ENCODE measurements around the gene HSPB6. TPM values are rescaled to one million over a fixed set of nuclear protein-coding genes. Genes with fewer than 3 reads are reported as not detected.

The HSPB6 gene
- polyA plus RNA-seq, 2 donors = 12.5 to 18.3 TPM

DNA sequence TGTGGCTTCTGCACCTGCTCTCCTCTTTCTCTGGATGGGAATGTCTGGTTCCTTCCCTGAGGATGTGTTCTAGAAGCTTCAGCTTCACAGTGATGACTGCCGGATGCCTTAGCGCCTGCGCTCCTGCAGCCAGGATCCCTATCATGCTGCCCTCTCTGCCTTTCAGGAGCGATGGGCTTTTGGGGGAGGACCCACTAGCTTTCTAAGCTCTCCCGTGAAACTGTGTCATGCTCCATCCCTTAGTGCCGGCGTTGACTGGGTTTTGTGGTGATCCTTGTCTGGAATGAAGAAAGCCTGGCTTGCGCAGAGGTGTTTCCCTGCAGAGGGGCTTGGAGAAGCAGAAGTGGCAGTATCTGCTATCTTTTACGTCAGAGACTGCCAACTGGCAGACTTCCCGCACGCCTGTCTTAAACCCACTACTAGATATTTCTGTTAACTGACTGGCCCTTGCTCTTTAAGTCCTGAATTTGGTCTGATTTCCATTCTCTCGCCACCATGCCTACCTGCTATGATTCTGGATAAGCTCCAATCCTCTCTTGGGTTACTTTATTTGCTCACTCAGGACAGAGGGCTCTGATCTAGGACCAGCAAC, 42.8 kb downstream of the HSPB6 start:
- H3K4me3 ChIP-seq (ENCODE audit: low read depth in 1 of 2, low read length in 2 of 2) = no peak overlapping the region
- H3K36me3 ChIP-seq (ENCODE audit: control insufficient read depth in 2 of 2, insufficient read depth in 2 of 2, low read length in 1 of 2) = no peaks in the 10 kb centered on the region
- no peaks in the 10 kb centered on the region for H3K27me3 ChIP-seq (ENCODE audit: control insufficient read depth in 1 of 2, insufficient read depth in 2 of 2, low read length in 2 of 2)
- 76 to 81% methylated on average over 12 of the region's 12 CpGs for WGBS, 2 donors
- no peak overlapping the region for H3K27ac ChIP-seq (ENCODE audit: low read depth in 2 of 2, low read length in 1 of 2)
- no peaks in the 10 kb centered on the region for H3K9me3 ChIP-seq (ENCODE audit: control insufficient read depth in 2 of 2, insufficient read depth in 1 of 2, low read depth in 1 of 2, low read length in 1 of 2)
- H3K4me1 ChIP-seq (ENCODE audit: control insufficient read depth in 2 of 2, insufficient read depth in 2 of 2, low read length in 1 of 2) = peaks cover 4 to 19% of the 10 kb centered on the region in 2 donors

DNA sequence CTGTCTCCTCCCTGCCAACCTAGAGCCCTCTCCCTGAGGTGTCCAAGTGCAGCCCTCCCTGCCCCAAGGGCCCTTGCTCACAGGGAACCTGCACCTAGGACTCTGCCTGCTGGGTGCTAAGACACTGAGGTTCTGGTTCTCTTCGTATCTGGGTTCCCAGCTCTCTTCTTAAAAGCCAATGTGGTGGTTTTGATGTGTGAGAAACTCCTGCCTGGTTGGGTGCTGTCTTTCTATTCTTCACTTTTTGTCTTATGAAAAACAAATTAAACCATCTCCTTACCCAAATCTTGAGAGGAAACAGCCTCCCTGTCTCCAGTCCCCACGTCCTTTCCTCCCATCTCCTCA, 43.4 kb downstream of the HSPB6 start:
- no peak overlapping the region for H3K4me3 ChIP-seq (ENCODE audit: low read depth in 1 of 2, low read length in 2 of 2)
- 73 to 78% methylated on average over 2 of the region's 2 CpGs for WGBS, 2 donors
- peaks cover 4 to 16% of the 10 kb centered on the region in 2 donors for H3K4me1 ChIP-seq (ENCODE audit: control insufficient read depth in 2 of 2, insufficient read depth in 2 of 2, low read length in 1 of 2)
- no peak overlapping the region for H3K27ac ChIP-seq (ENCODE audit: low read depth in 2 of 2, low read length in 1 of 2)
- no peaks in the 10 kb centered on the region for H3K27me3 ChIP-seq (ENCODE audit: control insufficient read depth in 1 of 2, insufficient read depth in 2 of 2, low read length in 2 of 2)
- no peaks in the 10 kb centered on the region for H3K9me3 ChIP-seq (ENCODE audit: control insufficient read depth in 2 of 2, insufficient read depth in 1 of 2, low read depth in 1 of 2, low read length in 1 of 2)
- H3K36me3 ChIP-seq (ENCODE audit: control insufficient read depth in 2 of 2, insufficient read depth in 2 of 2, low read length in 1 of 2) = no peaks in the 10 kb centered on the region

DNA sequence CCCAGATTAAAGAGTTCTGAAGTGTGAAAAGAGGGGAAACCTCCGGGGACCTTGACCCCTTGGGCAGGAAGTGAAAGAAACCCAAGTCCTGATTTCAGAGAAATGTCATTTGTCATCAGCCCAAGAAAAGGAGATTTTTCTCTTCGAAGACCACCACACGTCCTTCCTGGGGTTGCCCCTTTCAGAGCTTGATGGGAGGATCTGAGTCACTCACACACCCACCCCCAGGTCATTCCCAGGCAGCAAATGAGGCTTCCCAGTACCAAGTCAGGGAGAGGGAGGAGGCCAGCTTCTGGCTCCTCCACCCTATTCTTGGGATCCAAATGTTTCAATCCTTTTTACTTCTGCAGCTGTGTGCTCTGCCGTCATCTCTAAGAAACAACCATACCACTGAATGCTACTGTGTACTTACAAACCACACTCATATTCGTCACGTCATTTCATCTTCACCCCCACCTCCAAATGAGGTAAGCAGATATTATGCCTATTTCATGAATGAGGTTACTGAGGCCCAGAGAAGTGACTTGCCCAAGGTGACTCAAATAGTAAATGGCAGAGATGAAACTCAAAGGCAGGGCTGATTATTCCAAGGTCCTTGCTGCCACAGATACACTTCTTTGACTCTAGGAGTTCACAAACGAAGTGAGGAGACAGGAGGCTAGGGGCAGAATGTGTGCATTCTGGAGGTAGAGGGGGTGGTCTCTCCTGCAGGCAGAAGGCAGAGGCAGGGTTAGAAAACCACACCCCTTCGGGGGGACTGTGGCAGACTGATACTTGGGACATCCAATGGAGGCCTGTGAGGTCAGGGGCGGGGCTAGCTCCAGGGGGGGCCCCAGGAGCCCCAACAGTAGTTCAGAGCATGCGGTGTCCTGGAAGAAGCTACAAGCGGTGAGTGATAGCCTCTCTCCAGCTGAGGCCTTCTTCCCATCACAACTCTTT, 44.0 kb downstream of the HSPB6 start:
- peaks cover 4 to 20% of the 10 kb centered on the region in 2 donors for H3K4me1 ChIP-seq (ENCODE audit: control insufficient read depth in 2 of 2, insufficient read depth in 2 of 2, low read length in 1 of 2)
- no peak overlapping the region for H3K4me3 ChIP-seq (ENCODE audit: low read depth in 1 of 2, low read length in 2 of 2)
- 68 to 71% methylated on average over 11 of the region's 11 CpGs for WGBS, 2 donors
- no peaks in the 10 kb centered on the region for H3K27me3 ChIP-seq (ENCODE audit: control insufficient read depth in 1 of 2, insufficient read depth in 2 of 2, low read length in 2 of 2)
- no peaks in the 10 kb centered on the region for H3K9me3 ChIP-seq (ENCODE audit: control insufficient read depth in 2 of 2, insufficient read depth in 1 of 2, low read depth in 1 of 2, low read length in 1 of 2)
- H3K36me3 ChIP-seq (ENCODE audit: control insufficient read depth in 2 of 2, insufficient read depth in 2 of 2, low read length in 1 of 2) = no peaks in the 10 kb centered on the region
- H3K27ac ChIP-seq (ENCODE audit: low read depth in 2 of 2, low read length in 1 of 2) = no peak overlapping the region

DNA sequence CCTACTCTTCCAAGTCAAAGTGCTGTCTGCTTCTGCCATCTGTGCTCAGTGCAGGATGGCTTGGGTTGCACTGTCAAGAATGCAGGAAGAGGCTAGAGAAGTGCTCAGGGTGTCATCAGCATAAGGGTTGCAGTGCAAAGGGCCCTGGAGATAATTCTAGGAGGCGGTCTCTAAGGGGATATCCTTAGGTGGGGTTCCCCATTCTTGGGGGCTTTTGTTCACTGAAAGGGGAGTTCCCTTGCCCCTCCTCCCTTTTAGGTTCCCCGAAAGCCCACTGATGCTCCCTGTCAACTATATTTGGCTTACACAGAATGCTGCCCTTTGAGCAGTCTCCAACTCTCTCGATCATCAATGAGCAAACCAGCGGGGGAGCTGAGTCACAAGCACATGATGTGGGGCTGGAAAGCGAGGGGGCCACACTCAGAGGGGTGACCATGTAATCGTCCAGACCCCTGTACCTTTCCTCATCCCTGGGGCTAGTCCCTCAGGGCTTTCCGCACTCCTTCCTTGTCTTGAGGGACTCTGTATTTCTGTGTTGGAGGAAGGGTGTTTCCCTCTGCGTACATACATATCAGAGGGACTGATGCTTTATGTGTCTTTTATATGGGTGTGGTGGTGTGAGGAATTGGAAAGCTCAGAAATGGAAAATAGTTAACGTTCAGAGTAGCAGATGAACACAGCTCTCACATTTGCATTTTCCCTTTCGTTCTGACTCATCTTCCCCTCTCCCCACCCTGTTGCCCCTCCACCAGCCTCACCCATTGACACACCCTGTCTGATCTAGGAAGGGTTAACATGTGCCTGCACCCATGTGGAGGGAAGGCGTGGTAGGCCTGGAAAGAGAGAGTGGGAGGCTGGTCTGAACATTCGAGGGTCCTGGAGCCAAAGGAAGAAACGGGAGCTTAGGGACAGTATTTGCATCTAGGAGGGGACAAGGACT, 45.8 kb downstream of the HSPB6 start:
- 48 to 54% methylated on average over 13 of the region's 13 CpGs for WGBS, 2 donors
- Histone ChIP-seq H3K27ac (ENCODE audit: low read depth in 2 of 2, low read length in 1 of 2) (peak overlapping the region in 1 of 2 donors; percentile 42), H3K27me3 (ENCODE audit: control insufficient read depth in 1 of 2, insufficient read depth in 2 of 2, low read length in 2 of 2) (no peaks in the 10 kb centered on the region), H3K36me3 (ENCODE audit: control insufficient read depth in 2 of 2, insufficient read depth in 2 of 2, low read length in 1 of 2) (no peaks in the 10 kb centered on the region), H3K9me3 (ENCODE audit: control insufficient read depth in 2 of 2, insufficient read depth in 1 of 2, low read depth in 1 of 2, low read length in 1 of 2) (no peaks in the 10 kb centered on the region), H3K4me3 (ENCODE audit: low read depth in 1 of 2, low read length in 2 of 2) (no peak overlapping the region), H3K4me1 (ENCODE audit: control insufficient read depth in 2 of 2, insufficient read depth in 2 of 2, low read length in 1 of 2) (peaks cover 4 to 21% of the 10 kb centered on the region in 2 donors)

DNA sequence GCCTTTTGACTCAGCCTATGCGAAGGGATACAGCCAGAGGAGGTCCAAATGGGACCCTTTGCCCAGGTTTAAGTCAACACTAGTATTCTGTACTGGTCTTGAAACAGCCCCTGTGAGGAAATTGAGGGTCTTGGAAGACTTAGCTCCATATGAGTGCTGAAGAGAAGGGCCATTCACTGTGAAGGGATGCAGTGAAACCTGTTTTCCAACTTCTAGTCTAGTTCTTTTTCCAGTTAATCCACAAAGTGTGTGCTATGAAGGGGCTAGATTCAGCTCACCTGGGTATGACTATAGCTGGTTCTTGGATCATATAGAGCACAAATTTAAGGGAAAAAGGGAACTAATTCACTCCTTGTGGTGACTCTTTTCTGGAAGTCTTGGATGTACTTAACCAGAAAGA, 48.4 kb downstream of the HSPB6 start:
- Histone ChIP-seq H3K36me3 (ENCODE audit: control insufficient read depth in 2 of 2, insufficient read depth in 2 of 2, low read length in 1 of 2) (no peaks in the 10 kb centered on the region), H3K9me3 (ENCODE audit: control insufficient read depth in 2 of 2, insufficient read depth in 1 of 2, low read depth in 1 of 2, low read length in 1 of 2) (no peaks in the 10 kb centered on the region), H3K4me1 (ENCODE audit: control insufficient read depth in 2 of 2, insufficient read depth in 2 of 2, low read length in 1 of 2) (peaks cover 0 to 12% of the 10 kb centered on the region in 2 donors), H3K27ac (ENCODE audit: low read depth in 2 of 2, low read length in 1 of 2) (no peak overlapping the region), H3K4me3 (ENCODE audit: low read depth in 1 of 2, low read length in 2 of 2) (no peak overlapping the region), H3K27me3 (ENCODE audit: control insufficient read depth in 1 of 2, insufficient read depth in 2 of 2, low read length in 2 of 2) (no peaks in the 10 kb centered on the region)
- 89 to 95% methylated on average over 1 of the region's 1 CpG for WGBS, 2 donors

Other genes starting within 250 kb of the HSPB6 start
- gene DMKN, start 243.4 kb downstream of the HSPB6 start, polyA plus RNA-seq = 100 to 1,000 TPM; 223 to 315 TPM
- gene SBSN, start 228.7 kb downstream of the HSPB6 start, polyA plus RNA-seq = 1,000 to 10,000 TPM in 1 of 2 donors, 100 to 1,000 TPM in 1; 453 to 1,191 TPM
- not detected for gene GAPDHS, start 223.6 kb downstream of the HSPB6 start, polyA plus RNA-seq
- gene TMEM147, start 211.4 kb downstream of the HSPB6 start, polyA plus RNA-seq = 100 to 1,000 TPM in 1 of 2 donors, 10 to 100 TPM in 1; 61.7 to 145 TPM
- under 1 TPM; 0.02 to 0.12 TPM for gene ATP4A, start 193.4 kb downstream of the HSPB6 start, polyA plus RNA-seq
- not detected for gene PMIS2, start 170.9 kb downstream of the HSPB6 start, polyA plus RNA-seq
- 10 to 100 TPM; 10.1 to 24.1 TPM for gene HAUS5, start 144.3 kb downstream of the HSPB6 start, polyA plus RNA-seq
- gene RBM42, start 128.0 kb downstream of the HSPB6 start, polyA plus RNA-seq = 10 to 100 TPM; 47.8 to 61.5 TPM
- 1 to 10 TPM; 3.4 to 5.6 TPM for gene ETV2, start 115.3 kb downstream of the HSPB6 start, polyA plus RNA-seq
- 1,000 to 10,000 TPM; 1,022 to 1,339 TPM for gene COX6B1, start 108.7 kb downstream of the HSPB6 start, polyA plus RNA-seq
- gene UPK1A, start 90.5 kb downstream of the HSPB6 start, polyA plus RNA-seq = 10 to 100 TPM; 10.7 to 11.5 TPM
- under 1 TPM; 0.07 to 0.18 TPM for gene ZBTB32, start 52.5 kb downstream of the HSPB6 start, polyA plus RNA-seq
- gene KMT2B, start 39.0 kb downstream of the HSPB6 start, polyA plus RNA-seq = 10 to 100 TPM; 21.5 to 33.8 TPM
- gene IGFLR1, start 14.6 kb downstream of the HSPB6 start, polyA plus RNA-seq = 1 to 10 TPM; 4.3 to 5.1 TPM
- 10 to 100 TPM; 17.4 to 43.4 TPM for gene U2AF1L4, start 11.6 kb downstream of the HSPB6 start, polyA plus RNA-seq
- 100 to 1,000 TPM in 1 of 2 donors, 10 to 100 TPM in 1; 62.5 to 128 TPM for gene PSENEN, start 11.4 kb downstream of the HSPB6 start, polyA plus RNA-seq
- 10 to 100 TPM; 10.6 to 20.9 TPM for gene LIN37, start 8.5 kb downstream of the HSPB6 start, polyA plus RNA-seq
- 10 to 100 TPM in 1 of 2 donors, 1 to 10 TPM in 1; 5.5 to 13.8 TPM for gene PROSER3, start 1.1 kb upstream of the HSPB6 start, polyA plus RNA-seq
- 10 to 100 TPM in 1 of 2 donors, 1 to 10 TPM in 1; 5.7 to 20.8 TPM for gene ARHGAP33, start 18.5 kb upstream of the HSPB6 start, polyA plus RNA-seq
- not detected for gene PRODH2, start 55.8 kb upstream of the HSPB6 start, polyA plus RNA-seq
- gene NPHS1, start 95.5 kb upstream of the HSPB6 start, polyA plus RNA-seq = not detected
- under 1 TPM in 1 of 2 donors, not detected in 1; 0.02 TPM for gene KIRREL2, start 99.9 kb upstream of the HSPB6 start, polyA plus RNA-seq
- gene APLP1, start 111.5 kb upstream of the HSPB6 start, polyA plus RNA-seq = 1 to 10 TPM in 1 of 2 donors, under 1 TPM in 1; 0.69 to 1.4 TPM
- gene NFKBID, start 143.5 kb upstream of the HSPB6 start, polyA plus RNA-seq = 1 to 10 TPM; 6.6 to 8.5 TPM
- 1 to 10 TPM; 6.2 to 6.7 TPM for gene HCST, start 145.5 kb upstream of the HSPB6 start, polyA plus RNA-seq
- 10 to 100 TPM; 16.7 to 26.8 TPM for gene TYROBP, start 151.3 kb upstream of the HSPB6 start, polyA plus RNA-seq
- 1 to 10 TPM; 4.9 to 5.0 TPM for gene LRFN3, start 179.3 kb upstream of the HSPB6 start, polyA plus RNA-seq
- 10 to 100 TPM in 1 of 2 donors, 1 to 10 TPM in 1; 8.6 to 18.0 TPM for gene SDHAF1, start 238.2 kb upstream of the HSPB6 start, polyA plus RNA-seq

Data from esophagus (tissue), 2 donors.